HepG2 (cell line): Measurements from ENCODE around the gene RRAD. TPM values are rescaled to one million over a fixed set of nuclear protein-coding genes. Genes with fewer than 3 reads are reported as not detected.

Experiments
- ADNP ChIP-seq: sonication (generic); formaldehyde crosslinking; IDR thresholded peaks from 2 replicates; pipeline ENCODE4 v1.4.0; 2020; ENCODE audit warnings: missing genetic modification reagents
- CREB1 ChIP-seq, 2 experiments: fragments of 450-650 bp in 1 of 2; IDR thresholded peaks; 2 replicates each; pipeline ENCODE4 v1.6.1; 2016 to 2017; ENCODE audit warnings: control low read depth in 1 of 2, mild to moderate bottlenecking in 1 of 2, missing compliant biosample characterization in 1 of 2, missing genetic modification characterization in 1 of 2
- EHMT2 ChIP-seq: fragments of 200-600 bp; sonication (generic); IDR thresholded peaks from 2 replicates; pipeline ENCODE4 v1.7.0; 2017; ENCODE audit warnings: antibody characterized with exemption, low read depth, low read length, borderline replicate concordance
- ETV5 ChIP-seq: IDR thresholded peaks from 2 replicates; pipeline ENCODE4 v1.6.1; 2018; ENCODE audit warnings: missing biosample characterization, missing genetic modification reagents, inconsistent platforms, borderline replicate concordance
- HNRNPL ChIP-seq: fragments of 200-400 bp; formaldehyde crosslinking; IDR thresholded peaks from 2 replicates; pipeline ENCODE4 v1.6.1; 2017; ENCODE audit warnings: mild to moderate bottlenecking, low read depth, low read length
- ISX ChIP-seq: sonication (generic); formaldehyde crosslinking; conservative IDR thresholded peaks from 2 replicates; pipeline ENCODE4 v1.5.0; 2020; ENCODE audit warnings: missing genetic modification reagents
- PHF21A ChIP-seq: sonication (generic); formaldehyde crosslinking; IDR thresholded peaks from 2 replicates; pipeline ENCODE4 v1.5.0; 2020; ENCODE audit warnings: mild to moderate bottlenecking, missing genetic modification reagents
- RCOR2 ChIP-seq: IDR thresholded peaks from 2 replicates; pipeline ENCODE4 v1.6.1; 2016; ENCODE audit warnings: missing biosample characterization, missing genetic modification reagents
- SRY ChIP-seq: sonication (generic); formaldehyde crosslinking; IDR thresholded peaks from 2 replicates; pipeline ENCODE4 v1.8.0; 2022; ENCODE audit warnings: mild to moderate bottlenecking, missing genetic modification reagents
- TBX2 ChIP-seq: sonication (generic); formaldehyde crosslinking; IDR thresholded peaks from 2 replicates; pipeline ENCODE4 v1.5.0; 2020; ENCODE audit warnings: missing genetic modification reagents, mild to moderate bottlenecking, borderline replicate concordance
- YY1 ChIP-seq: IDR thresholded peaks from 2 replicates; pipeline ENCODE4 v1.6.1; 2011; ENCODE audit warnings: low read length, low read depth, moderate library complexity, mild to moderate bottlenecking; ENCODE audit not compliant: insufficient read depth, insufficient replicate concordance
- ZNF234 ChIP-seq: sonication (generic); formaldehyde crosslinking; conservative IDR thresholded peaks from 2 replicates; pipeline ENCODE4 v1.5.1; 2020; ENCODE audit warnings: mild to moderate bottlenecking, missing genetic modification reagents
- ZNF260 ChIP-seq: sonication (generic); formaldehyde crosslinking; IDR thresholded peaks from 2 replicates; pipeline ENCODE4 v1.4.0; 2020; ENCODE audit warnings: missing genetic modification reagents, low read depth, mild to moderate bottlenecking, borderline replicate concordance
- ZNF451 ChIP-seq: sonication (generic); formaldehyde crosslinking; IDR thresholded peaks from 2 replicates; pipeline ENCODE4 v1.5.0; 2020; ENCODE audit warnings: mild to moderate bottlenecking, missing genetic modification reagents
- ZNF709 ChIP-seq: sonication (generic); formaldehyde crosslinking; IDR thresholded peaks from 2 replicates; pipeline ENCODE4 v1.5.0; 2020; ENCODE audit warnings: mild to moderate bottlenecking, missing genetic modification reagents
- ZNF749 ChIP-seq: sonication (generic); formaldehyde crosslinking; IDR thresholded peaks from 2 replicates; pipeline ENCODE4 v1.8.0; 2022; ENCODE audit warnings: mild to moderate bottlenecking, missing genetic modification reagents, moderate library complexity, borderline replicate concordance
- polyA plus RNA-seq, 8 experiments: library from polyadenylated mRNA; depleted of rRNA in 3 of 8; stranded (reverse) in 7 of 8; unstranded in 1 of 8; fragments of >200 nt; fragmentation: Illumina TruSeq in 4 of 8; extraction: Trizol in 4 of 8; gene quantifications; 2 replicates each; pipeline versions ENCODE4 v1.2.1 to v1.2.3, GENCODE V29; 2011 to 2016; ENCODE audit warnings: low read depth in 4 of 8, missing spikeins in 1 of 8, mixed read lengths in 1 of 8; ENCODE audit not compliant: insufficient read depth in 1 of 8
- total RNA-seq, 5 experiments: library from RNA; depleted of rRNA; stranded (reverse); fragments of >200 nt; fragmentation: Illumina TruSeq; extraction: Trizol; gene quantifications; 2 replicates each; pipeline ENCODE4 v1.2.3, GENCODE V29; 2016; ENCODE audit warnings: low read depth in 1 of 5
- TF ChIP-seq, protein P1 (sequence below): sonication (generic); formaldehyde crosslinking; IDR thresholded peaks from 2 replicates; pipeline ENCODE4 v1.4.0; 2020; ENCODE audit warnings: mild to moderate bottlenecking, missing genetic modification reagents
- TF ChIP-seq, protein P2 (sequence below): sonication (generic); formaldehyde crosslinking; IDR thresholded peaks from 2 replicates; pipeline ENCODE4 v1.4.0; 2020; ENCODE audit warnings: mild to moderate bottlenecking, missing genetic modification reagents
- TF ChIP-seq, protein P3 (sequence below): sonication (generic); formaldehyde crosslinking; IDR thresholded peaks from 2 replicates; pipeline ENCODE4 v1.8.0; 2022; ENCODE audit warnings: mild to moderate bottlenecking, missing genetic modification reagents, moderate library complexity

Gene RRAD
- total and polyA plus RNA-seq, 2 of the 13 experiments (the other 11 are each of a cell fraction or from before 2014, with no cell fraction given) = 0.80 to 1.1 TPM

DNA sequence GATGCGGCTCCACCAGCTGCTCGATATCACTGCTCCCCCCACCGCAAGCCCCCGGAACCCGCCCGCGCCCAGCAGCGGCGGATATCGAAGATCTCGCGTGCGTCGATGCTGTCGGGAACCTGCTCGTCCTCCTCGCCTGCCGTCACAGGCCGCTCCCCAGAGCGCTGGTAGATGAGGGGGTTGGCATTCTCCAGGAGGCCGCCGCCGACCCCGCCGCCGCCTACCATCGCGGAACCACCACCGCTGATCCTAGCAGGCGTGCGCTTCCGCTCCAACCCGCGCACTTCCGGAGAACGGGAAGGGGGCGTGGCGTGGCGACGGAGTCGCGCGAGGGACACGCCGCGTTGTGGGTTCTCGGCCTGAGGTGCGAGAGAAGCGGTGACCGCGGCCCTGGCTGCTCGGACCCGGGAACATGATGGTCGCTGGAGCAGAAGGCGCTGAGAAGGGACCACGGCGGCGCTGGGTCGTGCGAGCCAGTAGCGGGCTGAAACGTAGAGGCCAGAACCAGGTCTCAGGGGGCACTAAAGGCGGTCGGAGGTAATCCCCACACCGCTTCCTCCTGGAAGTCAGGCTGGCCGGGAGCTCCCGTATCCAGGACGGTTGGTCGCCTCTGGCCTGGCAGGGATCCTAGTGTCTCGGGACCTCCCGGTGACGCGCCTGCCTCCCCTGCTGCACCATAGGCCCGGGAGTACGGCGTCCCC, 9.0 kb upstream of the RRAD start, which contains the start of gene CIAO2B (continued):
- TF ChIP-seq, protein P1, sequence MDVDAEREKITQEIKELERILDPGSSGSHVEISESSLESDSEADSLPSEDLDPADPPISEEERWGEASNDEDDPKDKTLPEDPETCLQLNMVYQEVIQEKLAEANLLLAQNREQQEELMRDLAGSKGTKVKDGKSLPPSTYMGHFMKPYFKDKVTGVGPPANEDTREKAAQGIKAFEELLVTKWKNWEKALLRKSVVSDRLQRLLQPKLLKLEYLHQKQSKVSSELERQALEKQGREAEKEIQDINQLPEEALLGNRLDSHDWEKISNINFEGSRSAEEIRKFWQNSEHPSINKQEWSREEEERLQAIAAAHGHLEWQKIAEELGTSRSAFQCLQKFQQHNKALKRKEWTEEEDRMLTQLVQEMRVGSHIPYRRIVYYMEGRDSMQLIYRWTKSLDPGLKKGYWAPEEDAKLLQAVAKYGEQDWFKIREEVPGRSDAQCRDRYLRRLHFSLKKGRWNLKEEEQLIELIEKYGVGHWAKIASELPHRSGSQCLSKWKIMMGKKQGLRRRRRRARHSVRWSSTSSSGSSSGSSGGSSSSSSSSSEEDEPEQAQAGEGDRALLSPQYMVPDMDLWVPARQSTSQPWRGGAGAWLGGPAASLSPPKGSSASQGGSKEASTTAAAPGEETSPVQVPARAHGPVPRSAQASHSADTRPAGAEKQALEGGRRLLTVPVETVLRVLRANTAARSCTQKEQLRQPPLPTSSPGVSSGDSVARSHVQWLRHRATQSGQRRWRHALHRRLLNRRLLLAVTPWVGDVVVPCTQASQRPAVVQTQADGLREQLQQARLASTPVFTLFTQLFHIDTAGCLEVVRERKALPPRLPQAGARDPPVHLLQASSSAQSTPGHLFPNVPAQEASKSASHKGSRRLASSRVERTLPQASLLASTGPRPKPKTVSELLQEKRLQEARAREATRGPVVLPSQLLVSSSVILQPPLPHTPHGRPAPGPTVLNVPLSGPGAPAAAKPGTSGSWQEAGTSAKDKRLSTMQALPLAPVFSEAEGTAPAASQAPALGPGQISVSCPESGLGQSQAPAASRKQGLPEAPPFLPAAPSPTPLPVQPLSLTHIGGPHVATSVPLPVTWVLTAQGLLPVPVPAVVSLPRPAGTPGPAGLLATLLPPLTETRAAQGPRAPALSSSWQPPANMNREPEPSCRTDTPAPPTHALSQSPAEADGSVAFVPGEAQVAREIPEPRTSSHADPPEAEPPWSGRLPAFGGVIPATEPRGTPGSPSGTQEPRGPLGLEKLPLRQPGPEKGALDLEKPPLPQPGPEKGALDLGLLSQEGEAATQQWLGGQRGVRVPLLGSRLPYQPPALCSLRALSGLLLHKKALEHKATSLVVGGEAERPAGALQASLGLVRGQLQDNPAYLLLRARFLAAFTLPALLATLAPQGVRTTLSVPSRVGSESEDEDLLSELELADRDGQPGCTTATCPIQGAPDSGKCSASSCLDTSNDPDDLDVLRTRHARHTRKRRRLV (CRISPR knock-in tag) = peak; percentile 86
- TF ChIP-seq ETV5 (CRISPR knock-in tag) = peak; percentile 96
- 0 out of 2 replicates have a peak, but pooled peaks have one; percentile 29 for TF ChIP-seq HNRNPL
- TF ChIP-seq YY1 = peak; percentile 78
- peak; percentile 91; the same call in 1 of the 2 replicates for TF ChIP-seq SRY
- peak; percentile 85 for TF ChIP-seq ADNP (CRISPR knock-in tag)
- peak; percentile 92; the same call in 1 of the 2 replicates for TF ChIP-seq ZNF749 (CRISPR knock-in tag)
- peak; percentile 34; the same call in 1 of the 2 replicates for TF ChIP-seq PHF21A (CRISPR knock-in tag)
- TF ChIP-seq ZNF709 = peak; percentile 96
- TF ChIP-seq RCOR2 (CRISPR knock-in tag) = peak; percentile 45; the same call in 1 of the 2 replicates
- peak; percentile 90 for TF ChIP-seq TBX2 (CRISPR knock-in tag)
- TF ChIP-seq ISX = 0 out of 2 replicates have a peak, but pooled peaks have one; percentile 47
- TF ChIP-seq, protein P2, sequence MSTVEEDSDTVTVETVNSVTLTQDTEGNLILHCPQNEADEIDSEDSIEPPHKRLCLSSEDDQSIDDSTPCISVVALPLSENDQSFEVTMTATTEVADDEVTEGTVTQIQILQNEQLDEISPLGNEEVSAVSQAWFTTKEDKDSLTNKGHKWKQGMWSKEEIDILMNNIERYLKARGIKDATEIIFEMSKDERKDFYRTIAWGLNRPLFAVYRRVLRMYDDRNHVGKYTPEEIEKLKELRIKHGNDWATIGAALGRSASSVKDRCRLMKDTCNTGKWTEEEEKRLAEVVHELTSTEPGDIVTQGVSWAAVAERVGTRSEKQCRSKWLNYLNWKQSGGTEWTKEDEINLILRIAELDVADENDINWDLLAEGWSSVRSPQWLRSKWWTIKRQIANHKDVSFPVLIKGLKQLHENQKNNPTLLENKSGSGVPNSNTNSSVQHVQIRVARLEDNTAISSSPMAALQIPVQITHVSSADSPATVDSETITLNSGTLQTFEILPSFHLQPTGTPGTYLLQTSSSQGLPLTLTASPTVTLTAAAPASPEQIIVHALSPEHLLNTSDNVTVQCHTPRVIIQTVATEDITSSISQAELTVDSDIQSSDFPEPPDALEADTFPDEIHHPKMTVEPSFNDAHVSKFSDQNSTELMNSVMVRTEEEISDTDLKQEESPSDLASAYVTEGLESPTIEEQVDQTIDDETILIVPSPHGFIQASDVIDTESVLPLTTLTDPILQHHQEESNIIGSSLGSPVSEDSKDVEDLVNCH = no peak
- TF ChIP-seq, protein P3, sequence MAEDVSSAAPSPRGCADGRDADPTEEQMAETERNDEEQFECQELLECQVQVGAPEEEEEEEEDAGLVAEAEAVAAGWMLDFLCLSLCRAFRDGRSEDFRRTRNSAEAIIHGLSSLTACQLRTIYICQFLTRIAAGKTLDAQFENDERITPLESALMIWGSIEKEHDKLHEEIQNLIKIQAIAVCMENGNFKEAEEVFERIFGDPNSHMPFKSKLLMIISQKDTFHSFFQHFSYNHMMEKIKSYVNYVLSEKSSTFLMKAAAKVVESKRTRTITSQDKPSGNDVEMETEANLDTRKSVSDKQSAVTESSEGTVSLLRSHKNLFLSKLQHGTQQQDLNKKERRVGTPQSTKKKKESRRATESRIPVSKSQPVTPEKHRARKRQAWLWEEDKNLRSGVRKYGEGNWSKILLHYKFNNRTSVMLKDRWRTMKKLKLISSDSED (CRISPR knock-in tag) = no peak
- TF ChIP-seq ZNF260 = no peak
- TF ChIP-seq ZNF451 = peak; percentile 97; the same call in 1 of the 2 replicates
- TF ChIP-seq ZNF234 (CRISPR knock-in tag) = no peak
- no peak for TF ChIP-seq EHMT2
- TF ChIP-seq CREB1 (IDR thresholded peaks at IDR 0.05) = peak; percentile 45; the same call in 1 of the 2 replicates
- 0 out of 2 replicates have a peak, but pooled peaks have one; percentile 57 for TF ChIP-seq CREB1 (CRISPR knock-in tag; IDR thresholded peaks at IDR 0.05)
